ENCODE data around the gene MAP3K19.

DNA sequence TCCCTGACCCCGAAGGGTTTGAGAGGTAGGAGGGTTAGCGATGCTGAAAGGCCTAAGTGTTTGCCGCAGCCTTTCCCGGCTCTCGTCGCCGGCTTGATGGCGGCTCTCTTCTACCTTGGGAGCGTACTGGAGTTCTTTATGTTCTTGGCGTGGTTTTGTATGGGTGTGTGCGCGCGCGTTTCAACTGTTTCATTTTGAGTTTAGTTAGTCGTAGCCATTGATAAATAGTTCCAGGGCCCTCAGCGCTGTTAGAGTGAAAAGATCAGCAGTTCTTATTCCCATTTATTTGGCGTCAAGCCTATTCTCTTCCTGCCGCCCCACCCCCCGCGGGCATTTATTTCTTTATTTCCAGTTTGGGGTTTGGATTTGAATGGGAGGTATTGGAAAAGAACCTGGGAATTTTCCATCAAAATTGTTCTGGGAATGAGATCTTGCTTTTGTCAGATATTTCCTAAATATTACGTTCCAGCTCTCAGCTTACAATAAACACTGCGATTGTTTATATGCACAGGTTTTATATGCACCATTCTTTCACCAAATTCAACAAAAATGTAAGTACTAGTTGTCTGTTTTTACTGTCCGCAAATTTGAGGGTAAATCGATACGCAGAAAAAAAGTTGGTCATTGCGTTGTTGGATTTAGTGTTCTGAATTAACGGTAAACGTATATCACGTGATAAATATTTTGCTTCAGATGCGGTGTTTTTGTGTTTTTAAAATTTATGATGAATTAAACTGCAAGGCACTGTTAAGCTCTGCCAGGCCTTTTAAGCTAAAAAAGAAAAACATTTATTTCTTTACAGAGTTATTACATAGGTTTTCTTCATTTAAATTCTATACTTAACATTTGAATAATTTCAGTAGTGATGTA lies 127.7 kb downstream of the MAP3K19 start:
- no peak for TF ChIP-seq ZFP30 (CRISPR knock-in tag; IDR thresholded peaks at IDR 0.05)
- TF ChIP-seq, protein P1, sequence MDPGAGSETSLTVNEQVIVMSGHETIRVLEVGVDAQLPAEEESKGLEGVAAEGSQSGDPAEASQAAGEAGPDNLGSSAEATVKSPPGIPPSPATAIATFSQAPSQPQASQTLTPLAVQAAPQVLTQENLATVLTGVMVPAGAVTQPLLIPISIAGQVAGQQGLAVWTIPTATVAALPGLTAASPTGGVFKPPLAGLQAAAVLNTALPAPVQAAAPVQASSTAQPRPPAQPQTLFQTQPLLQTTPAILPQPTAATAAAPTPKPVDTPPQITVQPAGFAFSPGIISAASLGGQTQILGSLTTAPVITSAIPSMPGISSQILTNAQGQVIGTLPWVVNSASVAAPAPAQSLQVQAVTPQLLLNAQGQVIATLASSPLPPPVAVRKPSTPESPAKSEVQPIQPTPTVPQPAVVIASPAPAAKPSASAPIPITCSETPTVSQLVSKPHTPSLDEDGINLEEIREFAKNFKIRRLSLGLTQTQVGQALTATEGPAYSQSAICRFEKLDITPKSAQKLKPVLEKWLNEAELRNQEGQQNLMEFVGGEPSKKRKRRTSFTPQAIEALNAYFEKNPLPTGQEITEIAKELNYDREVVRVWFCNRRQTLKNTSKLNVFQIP (CRISPR knock-in tag; IDR thresholded peaks at IDR 0.05; ENCODE audit: borderline replicate concordance, low read depth): no peak

All from SK-N-SH treated with all-trans-retinoic acid at 6 μM for 48 hours (cell line).